ENCODE data around the gene DDX17. TPM values are rescaled to one million over a fixed set of nuclear protein-coding genes. Genes with fewer than 3 reads are reported as not detected.
A peak's percentile ranks its signal among the peaks of the same experiment; 100 is the strongest.

DDX17 gene
- total and polyA plus RNA-seq, 2 of the 8 experiments (the other 6 are each of a cell fraction or from before 2014, with no cell fraction given), result 437 to 441 TPM

DNA sequence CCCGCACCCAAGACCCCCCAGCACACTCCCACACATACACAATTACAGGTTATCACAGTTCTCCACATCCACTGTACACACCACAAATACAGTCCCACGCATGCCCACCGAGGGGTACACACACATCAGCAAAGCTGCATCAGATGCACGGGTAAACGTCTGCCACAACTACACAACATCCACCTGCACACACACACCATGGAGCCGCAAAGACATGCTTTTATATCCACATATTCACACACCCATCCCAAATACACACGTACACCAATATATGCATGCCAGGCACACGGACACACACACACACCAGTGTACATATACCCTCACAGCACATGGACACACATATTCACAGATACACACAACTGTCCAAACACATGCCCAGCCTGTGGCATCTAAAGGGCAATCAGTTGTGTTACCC is 45.7 kb downstream of the DDX17 start:
- Histone ChIP-seq H3K27me3 (replicated peaks in 1 of 4; ENCODE audit: control insufficient read depth in 3 of 4, extremely low read depth in 1 of 4, insufficient read depth in 3 of 4, low read length in 3 of 4) (peaks cover under 1 to 41% (median 34%) of the 10 kb centered on the region in 4 experiments), H3K27ac (ENCODE audit: low read depth, low read length) (no peak overlapping the region)
- no peak for DNase-seq (ENCODE audit: low read depth in 1 of 2, low spot score in 2 of 2)

More for the DNA sequence above, 45.7 kb downstream of the DDX17 start:
- Histone ChIP-seq H2BK15ac (ENCODE audit: low read length) (peak overlapping the region; percentile 99; the same call in 1 of the 2 replicates), H3K36me3 (ENCODE audit: control insufficient read depth in 2 of 4, insufficient read depth in 4 of 4, low read length in 3 of 4) (no peaks in the 10 kb centered on the region), H2BK5ac (ENCODE audit: low read depth, low read length) (no peak overlapping the region), H3K23ac (ENCODE audit: insufficient read length) (no peak overlapping the region), H3K18ac (ENCODE audit: extremely low read depth, low read length) (no peak overlapping the region), H2BK20ac (ENCODE audit: low read length) (0 out of 2 replicates have a peak overlapping the region, but pooled peaks have one; percentile 18), H2BK12ac (ENCODE audit: low read depth, low read length) (peak overlapping the region; percentile 68; the same call in 1 of the 2 replicates), H3K4me2 (ENCODE audit: insufficient read depth in 1 of 2, low read depth in 2 of 2, low read length in 2 of 2) (no peak overlapping the region; a peak in 1 of 4 replicates), H3K56ac (replicated peaks; ENCODE audit: insufficient read length, low read depth, low read length) (no peak overlapping the region), H3K9me3 (ENCODE audit: insufficient read depth in 2 of 2, low read depth in 1 of 2, low read length in 1 of 2) (no peaks in the 10 kb centered on the region), H4K5ac (ENCODE audit: insufficient read length, low read depth, low read length) (no peak overlapping the region), H4K20me1 (replicated peaks in 1 of 2; ENCODE audit: control insufficient read depth in 1 of 2, insufficient read depth in 2 of 2, low read length in 2 of 2) (no peaks in the 10 kb centered on the region), H2BK120ac (replicated peaks; ENCODE audit: low read depth, low read length) (no peak overlapping the region), H2AK5ac (ENCODE audit: low read depth, low read length) (no peak overlapping the region; the same call in 1 of the 2 replicates), H3K23me2 (ENCODE audit: low read depth, low read length) (peaks cover 2% of the 10 kb centered on the region; the same call in 1 of the 2 replicates), H3K9ac (replicated peaks in 1 of 4; ENCODE audit: extremely low read depth in 1 of 4, low read depth in 3 of 4, low read length in 3 of 4) (no peak overlapping the region), H3K4me1 (replicated peaks in 1 of 4; ENCODE audit: control insufficient read depth in 3 of 4, insufficient read depth in 4 of 4, low read length in 3 of 4) (peaks cover 0 to 17% (median 9%) of the 10 kb centered on the region in 4 experiments; a peak in 6 of 7 replicates), H3K79me1 (ENCODE audit: low read depth, low read length) (no peaks in the 10 kb centered on the region), H3K4me3 (ENCODE audit: extremely low read depth in 1 of 4, insufficient read depth in 2 of 4, low read depth in 3 of 4, low read length in 4 of 4) (no peak overlapping the region), H3K14ac (ENCODE audit: insufficient read length) (no peak overlapping the region), H4K8ac (ENCODE audit: extremely low read depth, insufficient read depth, low read length) (no peak overlapping the region), H4K91ac (replicated peaks; ENCODE audit: insufficient read length, low read length) (no peak overlapping the region), H3K4ac (replicated peaks; ENCODE audit: insufficient read length, low read depth, low read length) (no peak overlapping the region), H2AFZ (ENCODE audit: low read length) (no peak overlapping the region), H3K79me2 (ENCODE audit: control insufficient read depth in 1 of 2, insufficient read depth in 2 of 2, low read length in 2 of 2) (no peaks in the 10 kb centered on the region)
- ChIA-PET CTCF (ENCODE audit: partially characterized antibody) (interaction anchor here (1.2 to 4.8 kb wide), 4 partner anchors 24 to 114 kb away, joined by 3 to 21 read pairs (median 10); no protein-coding TSS in a partner anchor), POLR2A (ENCODE audit: partially characterized antibody) (interaction anchor here (0.9 to 40.8 kb wide), 4 partner anchors 9 to 62 kb away, joined by 3 to 1102 read pairs (median 4); no protein-coding TSS in a partner anchor)
- FAIRE-seq, result no peak
- TF ChIP-seq SP1 (IDR thresholded peaks at IDR 0.05; ENCODE audit: low read depth, low read length), result no peak
- no peak for TF ChIP-seq POU5F1 (IDR thresholded peaks at IDR 0.05; ENCODE audit: low read depth, low read length)
- TF ChIP-seq PHF8 (conservative IDR thresholded peaks at IDR 0.05; ENCODE audit: low read depth, low read length), result no peak
- no peak for TF ChIP-seq FOSL1 (IDR thresholded peaks at IDR 0.05; ENCODE audit: insufficient read depth, low read depth, low read length)
- 78% methylated on average over 8 of the region's 8 CpGs; no CpG with 5 or more reads in 1 of the 2 experiments for WGBS, 2 experiments (ENCODE audit: extremely low coverage in 1 of 2, insufficient coverage in 1 of 2, insufficient read length in 1 of 2, insufficient replicate concordance in 2 of 2, low coverage in 1 of 2, low lambda C conversion rate in 2 of 2, missing lambda C conversion rate in 1 of 2)
